ENCODE results near the gene CMSS1. TPM values are rescaled to one million over a fixed set of nuclear protein-coding genes. Genes with fewer than 3 reads are reported as not detected.
A peak's percentile ranks its signal among the peaks of the same experiment; 100 is the strongest.

The CMSS1 gene
- total RNA-seq, 1 experiment from 2014 or later, result 70.6 TPM

DNA sequence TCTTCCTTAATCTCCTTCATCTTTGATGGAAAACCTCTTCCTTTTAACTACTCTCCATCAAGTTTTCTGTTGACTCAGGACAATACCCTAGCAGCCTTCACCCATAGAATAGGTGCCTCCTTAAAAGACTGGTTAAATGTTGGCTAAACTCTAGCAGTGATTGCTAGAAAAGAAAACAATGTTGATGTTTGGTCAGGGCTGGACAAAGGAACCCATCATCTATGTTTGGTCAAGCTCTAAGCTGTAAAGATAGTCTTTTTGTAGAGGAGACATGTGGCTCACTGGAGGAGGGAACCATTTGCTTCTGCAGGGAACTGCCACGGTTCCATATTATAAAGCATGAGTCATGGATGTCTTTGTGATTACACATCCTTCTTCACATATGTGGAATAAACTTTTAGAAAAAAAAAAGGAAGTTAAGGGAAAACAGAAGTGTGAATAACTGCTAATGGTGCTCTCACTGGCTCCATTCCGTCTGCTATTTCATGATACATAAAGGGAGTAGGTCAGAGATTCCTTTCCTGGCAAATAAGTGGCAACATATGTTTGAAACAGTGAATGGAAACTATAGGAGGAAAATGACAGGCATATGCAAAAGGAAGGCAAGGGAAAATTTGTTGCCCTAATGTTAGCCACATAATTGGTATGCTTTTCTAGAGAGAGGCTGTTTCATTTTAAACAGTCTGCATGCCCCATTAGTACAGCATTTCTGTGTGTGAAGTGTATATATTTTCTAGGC, 78.2 kb downstream of the CMSS1 start (continued):
- TF ChIP-seq ZNF138 (CRISPR knock-in tag; conservative IDR thresholded peaks at IDR 0.05), result no peak
- no peak for TF ChIP-seq RELA (CRISPR knock-in tag; IDR thresholded peaks at IDR 0.05; ENCODE audit: borderline replicate concordance)
- TF ChIP-seq, protein P1, sequence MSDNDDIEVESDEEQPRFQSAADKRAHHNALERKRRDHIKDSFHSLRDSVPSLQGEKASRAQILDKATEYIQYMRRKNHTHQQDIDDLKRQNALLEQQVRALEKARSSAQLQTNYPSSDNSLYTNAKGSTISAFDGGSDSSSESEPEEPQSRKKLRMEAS (CRISPR knock-in tag; IDR thresholded peaks at IDR 0.05), result no peak
- TF ChIP-seq, protein P2, sequence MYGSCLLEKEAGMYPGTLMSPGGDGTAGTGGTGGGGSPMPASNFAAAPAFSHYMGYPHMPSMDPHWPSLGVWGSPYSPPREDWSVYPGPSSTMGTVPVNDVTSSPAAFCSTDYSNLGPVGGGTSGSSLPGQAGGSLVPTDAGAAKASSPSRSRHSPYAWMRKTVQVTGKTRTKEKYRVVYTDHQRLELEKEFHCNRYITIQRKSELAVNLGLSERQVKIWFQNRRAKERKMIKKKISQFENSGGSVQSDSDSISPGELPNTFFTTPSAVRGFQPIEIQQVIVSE (CRISPR knock-in tag; IDR thresholded peaks at IDR 0.05; ENCODE audit: borderline replicate concordance), result no peak
- TF ChIP-seq NR3C1 (CRISPR knock-in tag; conservative IDR thresholded peaks at IDR 0.05; ENCODE audit: low read depth), result no peak

- POLR2A ChIA-PET, result no interaction called here
- no peaks in the 10 kb centered on the region for H3K27me3 Mint-ChIP-seq (ENCODE audit: low read depth)
- CTCF ChIA-PET, result no interaction called here
These were observed 78.8 kb downstream of the CMSS1 start for GRCh38 chr3:99896482-99896881.

More at GRCh38 chr3:99896482-99896881, 78.8 kb downstream of the CMSS1 start:
- peak; percentile 14; the same call in 1 of the 2 replicates for ATAC-seq
- Mint-ChIP-seq H3K4me1 (peaks cover 34% of the 10 kb centered on the region), H3K27ac (peak overlapping the region; percentile 82), H3K9me3 (no peaks in the 10 kb centered on the region), H3K4me3 (peak overlapping the region; percentile 26; the same call in 1 of the 2 replicates), H3K36me3 (no peaks in the 10 kb centered on the region)
- TF ChIP-seq NR3C1 (CRISPR knock-in tag; conservative IDR thresholded peaks at IDR 0.05; ENCODE audit: low read depth) (no peak), ZBTB21 (CRISPR knock-in tag; IDR thresholded peaks at IDR 0.05; ENCODE audit: borderline replicate concordance) (no peak), ZNF232 (CRISPR knock-in tag; IDR thresholded peaks at IDR 0.05) (no peak), ZNF138 (CRISPR knock-in tag; conservative IDR thresholded peaks at IDR 0.05) (no peak), E2F4 (CRISPR knock-in tag; IDR thresholded peaks at IDR 0.05; ENCODE audit: borderline replicate concordance, low read depth) (no peak), IRF2 (CRISPR knock-in tag; IDR thresholded peaks at IDR 0.05; ENCODE audit: borderline replicate concordance, low read depth) (no peak), ZNF671 (CRISPR knock-in tag; IDR thresholded peaks at IDR 0.05) (no peak), ZNF219 (CRISPR knock-in tag; IDR thresholded peaks at IDR 0.05; ENCODE audit: borderline replicate concordance) (no peak), ZNF512 (CRISPR knock-in tag; IDR thresholded peaks at IDR 0.05; ENCODE audit: borderline replicate concordance) (no peak), RORB (CRISPR knock-in tag; IDR thresholded peaks at IDR 0.05) (no peak), FOXK1 (CRISPR knock-in tag; IDR thresholded peaks at IDR 0.05) (no peak), ATF1 (CRISPR knock-in tag; IDR thresholded peaks at IDR 0.05) (no peak), NR2C2 (CRISPR knock-in tag; IDR thresholded peaks at IDR 0.05) (no peak)
- TF ChIP-seq, protein P3, sequence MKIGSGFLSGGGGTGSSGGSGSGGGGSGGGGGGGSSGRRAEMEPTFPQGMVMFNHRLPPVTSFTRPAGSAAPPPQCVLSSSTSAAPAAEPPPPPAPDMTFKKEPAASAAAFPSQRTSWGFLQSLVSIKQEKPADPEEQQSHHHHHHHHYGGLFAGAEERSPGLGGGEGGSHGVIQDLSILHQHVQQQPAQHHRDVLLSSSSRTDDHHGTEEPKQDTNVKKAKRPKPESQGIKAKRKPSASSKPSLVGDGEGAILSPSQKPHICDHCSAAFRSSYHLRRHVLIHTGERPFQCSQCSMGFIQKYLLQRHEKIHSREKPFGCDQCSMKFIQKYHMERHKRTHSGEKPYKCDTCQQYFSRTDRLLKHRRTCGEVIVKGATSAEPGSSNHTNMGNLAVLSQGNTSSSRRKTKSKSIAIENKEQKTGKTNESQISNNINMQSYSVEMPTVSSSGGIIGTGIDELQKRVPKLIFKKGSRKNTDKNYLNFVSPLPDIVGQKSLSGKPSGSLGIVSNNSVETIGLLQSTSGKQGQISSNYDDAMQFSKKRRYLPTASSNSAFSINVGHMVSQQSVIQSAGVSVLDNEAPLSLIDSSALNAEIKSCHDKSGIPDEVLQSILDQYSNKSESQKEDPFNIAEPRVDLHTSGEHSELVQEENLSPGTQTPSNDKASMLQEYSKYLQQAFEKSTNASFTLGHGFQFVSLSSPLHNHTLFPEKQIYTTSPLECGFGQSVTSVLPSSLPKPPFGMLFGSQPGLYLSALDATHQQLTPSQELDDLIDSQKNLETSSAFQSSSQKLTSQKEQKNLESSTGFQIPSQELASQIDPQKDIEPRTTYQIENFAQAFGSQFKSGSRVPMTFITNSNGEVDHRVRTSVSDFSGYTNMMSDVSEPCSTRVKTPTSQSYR (CRISPR knock-in tag; IDR thresholded peaks at IDR 0.05), result no peak
- TF ChIP-seq, protein P4, sequence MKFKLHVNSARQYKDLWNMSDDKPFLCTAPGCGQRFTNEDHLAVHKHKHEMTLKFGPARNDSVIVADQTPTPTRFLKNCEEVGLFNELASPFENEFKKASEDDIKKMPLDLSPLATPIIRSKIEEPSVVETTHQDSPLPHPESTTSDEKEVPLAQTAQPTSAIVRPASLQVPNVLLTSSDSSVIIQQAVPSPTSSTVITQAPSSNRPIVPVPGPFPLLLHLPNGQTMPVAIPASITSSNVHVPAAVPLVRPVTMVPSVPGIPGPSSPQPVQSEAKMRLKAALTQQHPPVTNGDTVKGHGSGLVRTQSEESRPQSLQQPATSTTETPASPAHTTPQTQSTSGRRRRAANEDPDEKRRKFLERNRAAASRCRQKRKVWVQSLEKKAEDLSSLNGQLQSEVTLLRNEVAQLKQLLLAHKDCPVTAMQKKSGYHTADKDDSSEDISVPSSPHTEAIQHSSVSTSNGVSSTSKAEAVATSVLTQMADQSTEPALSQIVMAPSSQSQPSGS (CRISPR knock-in tag; IDR thresholded peaks at IDR 0.05; ENCODE audit: borderline replicate concordance, low read depth), result no peak
- TF ChIP-seq, protein P5, sequence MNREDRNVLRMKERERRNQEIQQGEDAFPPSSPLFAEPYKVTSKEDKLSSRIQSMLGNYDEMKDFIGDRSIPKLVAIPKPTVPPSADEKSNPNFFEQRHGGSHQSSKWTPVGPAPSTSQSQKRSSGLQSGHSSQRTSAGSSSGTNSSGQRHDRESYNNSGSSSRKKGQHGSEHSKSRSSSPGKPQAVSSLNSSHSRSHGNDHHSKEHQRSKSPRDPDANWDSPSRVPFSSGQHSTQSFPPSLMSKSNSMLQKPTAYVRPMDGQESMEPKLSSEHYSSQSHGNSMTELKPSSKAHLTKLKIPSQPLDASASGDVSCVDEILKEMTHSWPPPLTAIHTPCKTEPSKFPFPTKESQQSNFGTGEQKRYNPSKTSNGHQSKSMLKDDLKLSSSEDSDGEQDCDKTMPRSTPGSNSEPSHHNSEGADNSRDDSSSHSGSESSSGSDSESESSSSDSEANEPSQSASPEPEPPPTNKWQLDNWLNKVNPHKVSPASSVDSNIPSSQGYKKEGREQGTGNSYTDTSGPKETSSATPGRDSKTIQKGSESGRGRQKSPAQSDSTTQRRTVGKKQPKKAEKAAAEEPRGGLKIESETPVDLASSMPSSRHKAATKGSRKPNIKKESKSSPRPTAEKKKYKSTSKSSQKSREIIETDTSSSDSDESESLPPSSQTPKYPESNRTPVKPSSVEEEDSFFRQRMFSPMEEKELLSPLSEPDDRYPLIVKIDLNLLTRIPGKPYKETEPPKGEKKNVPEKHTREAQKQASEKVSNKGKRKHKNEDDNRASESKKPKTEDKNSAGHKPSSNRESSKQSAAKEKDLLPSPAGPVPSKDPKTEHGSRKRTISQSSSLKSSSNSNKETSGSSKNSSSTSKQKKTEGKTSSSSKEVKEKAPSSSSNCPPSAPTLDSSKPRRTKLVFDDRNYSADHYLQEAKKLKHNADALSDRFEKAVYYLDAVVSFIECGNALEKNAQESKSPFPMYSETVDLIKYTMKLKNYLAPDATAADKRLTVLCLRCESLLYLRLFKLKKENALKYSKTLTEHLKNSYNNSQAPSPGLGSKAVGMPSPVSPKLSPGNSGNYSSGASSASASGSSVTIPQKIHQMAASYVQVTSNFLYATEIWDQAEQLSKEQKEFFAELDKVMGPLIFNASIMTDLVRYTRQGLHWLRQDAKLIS (CRISPR knock-in tag; IDR thresholded peaks at IDR 0.05; ENCODE audit: borderline replicate concordance), result no peak
- DNase-seq (ENCODE audit: low spot score), result no peak
